Caco-2 (cell line): Measurements from ENCODE around the gene GZMH. TPM values are rescaled to one million over a fixed set of nuclear protein-coding genes. Genes with fewer than 3 reads are reported as not detected.

ENCODE experiments used
- BruUV-seq: library from RNA; stranded (reverse); fragments of 400-500 nt; replicated peaks from 2 replicates; lab custom pipeline; 2021; lab: Mats Ljungman, UMichigan
- CTCF ChIA-PET: fragments of 300-600 bp; sonication (Branson Sonifier 250); formaldehyde crosslinking; loops from one replicate; lab custom pipeline; 2022; ENCODE audit warnings: antibody characterized with exemption; lab: Charles Lee
- POLR2A ChIA-PET: fragments of 300-600 bp; sonication (Branson Sonifier 250); formaldehyde crosslinking; loops from one replicate; lab custom pipeline; 2022; ENCODE audit warnings: antibody characterized with exemption; lab: Charles Lee
- DNase-seq, 2 experiments: peaks; one replicate each; pipeline versions ENCODE4 v3.0.0 to v3.0.0-alpha.2; 2020 to 2022
- H3K27me3 ChIP-seq: replicated peaks from 2 replicates; pipeline ENCODE4 v1.6.0; 2011; ENCODE audit warnings: low read length; ENCODE audit not compliant: control insufficient read depth, insufficient read depth
- H3K36me3 ChIP-seq: 2 replicates; pipeline ENCODE4 v1.5.1; 2011; ENCODE audit warnings: low read length; ENCODE audit not compliant: control insufficient read depth, insufficient read depth
- H3K4me1 ChIP-seq: fragments of 250-450 bp; sonication (Bioruptor Pico); 2 replicates; pipeline ENCODE4 v1.5.1; 2020; ENCODE audit warnings: mild to moderate bottlenecking
- H3K4me3 ChIP-seq: 2 replicates; pipeline ENCODE4 v1.5.1; 2011; ENCODE audit warnings: low read depth, mild to moderate bottlenecking, control low read depth, low read length
- H3K9me3 ChIP-seq: fragments of 250-450 bp; sonication (Bioruptor Pico); 2 replicates; pipeline ENCODE4 v1.5.1; 2020; ENCODE audit warnings: mild to moderate bottlenecking, moderate library complexity
- H3K27ac Mint-ChIP-seq: one replicate; pipeline ENCODE4 v1.8.0; 2022; ENCODE audit warnings: mixed read lengths; ENCODE audit not compliant: unreplicated experiment
- H3K27me3 Mint-ChIP-seq: one replicate; pipeline ENCODE4 v1.8.0; 2022; ENCODE audit warnings: mixed read lengths; ENCODE audit not compliant: insufficient read depth, unreplicated experiment
- H3K36me3 Mint-ChIP-seq: one replicate; pipeline ENCODE4 v1.8.0; 2022; ENCODE audit warnings: mild to moderate bottlenecking, mixed read lengths; ENCODE audit not compliant: insufficient read depth, unreplicated experiment
- H3K4me1 Mint-ChIP-seq: one replicate; pipeline ENCODE4 v1.8.0; 2022; ENCODE audit warnings: low read depth, mixed read lengths; ENCODE audit not compliant: unreplicated experiment
- H3K4me3 Mint-ChIP-seq: one replicate; pipeline ENCODE4 v1.8.0; 2022; ENCODE audit warnings: mild to moderate bottlenecking, moderate library complexity, mixed read lengths; ENCODE audit not compliant: unreplicated experiment
- H3K9me3 Mint-ChIP-seq: one replicate; pipeline ENCODE4 v1.8.0; 2022; ENCODE audit warnings: mixed read lengths; ENCODE audit not compliant: unreplicated experiment
- CTCF ChIP-seq, 2 experiments: fragments of 200-600 bp in 1 of 2; IDR thresholded peaks; 1 replicate in 1 of 2; 2 replicates in 1 of 2; pipeline versions ENCODE4 v1.5.1 to v1.8.0; 2011 to 2022; ENCODE audit warnings: antibody characterized with exemption in 1 of 2, control low read depth in 1 of 2, inconsistent platforms in 1 of 2, low read depth in 1 of 2, low read length in 1 of 2, mild to moderate bottlenecking in 1 of 2, moderate library complexity in 1 of 2; ENCODE audit not compliant: insufficient read depth in 1 of 2, severe bottlenecking in 1 of 2, unreplicated experiment in 1 of 2
- intact Hi-C: fragments of 100-400 bp; cut with micrococcal nuclease; formaldehyde crosslinking; loops from one replicate; pipeline ENCODE4 v1.10.0; 2022; ENCODE audit not compliant: unreplicated experiment
- total RNA-seq: library from RNA; stranded (reverse); gene quantifications from 2 replicates; pipeline ENCODE4 v1.2.3, GENCODE V29; 2022

GZMH gene
- total RNA-seq, 1 experiment from 2014 or later = not detected

- TF ChIP-seq CTCF (IDR thresholded peaks at IDR 0.05; ENCODE audit: insufficient read depth in 1 of 2, low read depth in 1 of 2, low read length in 1 of 2, severe bottlenecking in 1 of 2, unreplicated experiment in 1 of 2) = no peak
- Mint-ChIP-seq H3K4me1 (peaks cover 7% of the 10 kb centered on the region), H3K27me3 (peaks cover 10% of the 10 kb centered on the region), H3K9me3 (peaks cover 16% of the 10 kb centered on the region), H3K27ac (no peak overlapping the region), H3K36me3 (peaks cover 4% of the 10 kb centered on the region), H3K4me3 (no peak overlapping the region)
- Histone ChIP-seq H3K9me3 (peaks cover 10% of the 10 kb centered on the region; the same call in 1 of the 2 replicates), H3K4me1 (peaks cover 6% of the 10 kb centered on the region), H3K36me3 (no peaks in the 10 kb centered on the region), H3K4me3 (no peak overlapping the region), H3K27me3 (no peaks in the 10 kb centered on the region)
- no TSS peak for BruUV-seq
- CTCF ChIA-PET = no interaction called here
- intact Hi-C loops = no loop called here
- POLR2A ChIA-PET = no interaction called here
- no peak for DNase-seq
Observed at GRCh38 chr14:24566318-24566717, 43.2 kb downstream of the GZMH start.

GRCh38 chr14:24565766-24566165 lies 43.7 kb downstream of the GZMH start:
- Histone ChIP-seq H3K9me3 (peaks cover 10% of the 10 kb centered on the region; the same call in 1 of the 2 replicates), H3K4me1 (peaks cover 6% of the 10 kb centered on the region), H3K4me3 (no peak overlapping the region), H3K27me3 (no peaks in the 10 kb centered on the region), H3K36me3 (no peaks in the 10 kb centered on the region)
- no TSS peak for BruUV-seq
- Mint-ChIP-seq H3K9me3 (peaks cover 16% of the 10 kb centered on the region), H3K27ac (no peak overlapping the region), H3K36me3 (peaks cover 4% of the 10 kb centered on the region), H3K27me3 (peaks cover 8% of the 10 kb centered on the region), H3K4me3 (no peak overlapping the region), H3K4me1 (peaks cover 7% of the 10 kb centered on the region)
- ChIA-PET CTCF (no interaction called here), POLR2A (no interaction called here)
- no peak for TF ChIP-seq CTCF (IDR thresholded peaks at IDR 0.05; ENCODE audit: insufficient read depth in 1 of 2, low read depth in 1 of 2, low read length in 1 of 2, severe bottlenecking in 1 of 2, unreplicated experiment in 1 of 2)
- no peak for DNase-seq
- intact Hi-C loops = no loop called here

- intact Hi-C loops = no loop called here
- BruUV-seq = no TSS peak
- Mint-ChIP-seq H3K9me3 (peaks cover 12% of the 10 kb centered on the region), H3K27ac (no peak overlapping the region), H3K36me3 (peaks cover 4% of the 10 kb centered on the region), H3K27me3 (peaks cover 3% of the 10 kb centered on the region), H3K4me3 (no peak overlapping the region), H3K4me1 (peaks cover 7% of the 10 kb centered on the region)
- Histone ChIP-seq H3K27me3 (no peaks in the 10 kb centered on the region), H3K36me3 (no peaks in the 10 kb centered on the region), H3K9me3 (peaks cover 7% of the 10 kb centered on the region; the same call in 1 of the 2 replicates), H3K4me1 (peaks cover 6% of the 10 kb centered on the region), H3K4me3 (no peak overlapping the region)
- ChIA-PET POLR2A (no interaction called here), CTCF (no interaction called here)
- DNase-seq = no peak
- no peak for TF ChIP-seq CTCF (IDR thresholded peaks at IDR 0.05; ENCODE audit: insufficient read depth in 1 of 2, low read depth in 1 of 2, low read length in 1 of 2, severe bottlenecking in 1 of 2, unreplicated experiment in 1 of 2)
Observed at GRCh38 chr14:24563505-24563904, 46.0 kb downstream of the GZMH start.
